ENCODE data around the gene GPR137.

Gene GPR137

GRCh38 chr11:64304032-64304315 is 18.3 kb downstream of the GPR137 start:
- ChIA-PET CTCF (interaction anchor here (0.9 to 5.8 kb wide), 24 partner anchors 9 to 303 kb away, joined by 3 to 219 read pairs (median 10); partner anchors contain the start of genes BAD, FERMT3, GPR137 and KCNK4), POLR2A (interaction anchor here (1.0 to 2.0 kb wide), 3 partner anchors 14 to 100 kb away, joined by 8 to 18 read pairs (median 8); partner anchors contain the start of genes FERMT3, PRDX5 and TRMT112)
- no peak for DNase-seq (ENCODE audit: extremely low spot score)
- TF ChIP-seq CTCF (IDR thresholded peaks at IDR 0.05; ENCODE audit: control extremely low read depth, extremely low read depth, low read depth, missing control alignments): peak; percentile 1

- ChIA-PET POLR2A (interaction anchor here (0.6 to 2.0 kb wide), 5 partner anchors 13 to 119 kb away, joined by 3 to 18 read pairs (median 8); partner anchors contain the start of genes FERMT3, PRDX5, STIP1 and TRMT112), CTCF (interaction anchor here (0.6 to 5.8 kb wide), 35 partner anchors 8 to 384 kb away, joined by 3 to 219 read pairs (median 8); partner anchors contain the start of genes BAD, CCDC88B, FERMT3 and GPR137)
- DNase-seq (ENCODE audit: extremely low spot score): peak; percentile 86
- TF ChIP-seq CTCF (IDR thresholded peaks at IDR 0.05; ENCODE audit: control extremely low read depth, extremely low read depth, low read depth, missing control alignments): peak; percentile 90
Measured at GRCh38 chr11:64304316-64305072, 18.8 kb downstream of the GPR137 start.

GRCh38 chr11:64305075-64305690 is 19.5 kb downstream of the GPR137 start, which contains the start of gene ESRRA:
ESRRA (plus strand) TSS chr11:64305524; CDS start chr11:64307180, 1,656 bp downstream.
- ChIA-PET CTCF (interaction anchor here (0.7 to 5.8 kb wide), 31 partner anchors 8 to 383 kb away, joined by 3 to 219 read pairs (median 8); partner anchors contain the start of genes BAD, CCDC88B, FERMT3 and GPR137), POLR2A (interaction anchor here (0.6 to 2.0 kb wide), 4 partner anchors 13 to 120 kb away, joined by 3 to 18 read pairs (median 7); partner anchors contain the start of genes PRDX5, STIP1 and TRMT112)
- DNase-seq (ENCODE audit: extremely low spot score): peak; percentile 99
- no peak for TF ChIP-seq CTCF (IDR thresholded peaks at IDR 0.05; ENCODE audit: control extremely low read depth, extremely low read depth, low read depth, missing control alignments)

- ChIA-PET CTCF (interaction anchor here (1.3 to 5.8 kb wide), 11 partner anchors 11 to 305 kb away, joined by 4 to 219 read pairs (median 20); partner anchors contain the start of genes BAD, FERMT3, GPR137 and KCNK4), POLR2A (interaction anchor here (2.0 kb wide), 1 partner anchor 12 kb away, joined by 18 read pairs; the partner anchor contains the start of genes PRDX5 and TRMT112)
- TF ChIP-seq CTCF (IDR thresholded peaks at IDR 0.05; ENCODE audit: control extremely low read depth, extremely low read depth, low read depth, missing control alignments): peak; percentile 41
- peak; percentile 49 for DNase-seq (ENCODE audit: extremely low spot score)
Measured at GRCh38 chr11:64305691-64306562, 20.3 kb downstream of the GPR137 start.

- DNase-seq (ENCODE audit: extremely low spot score): no peak
- ChIA-PET POLR2A (no interaction called here), CTCF (interaction anchor here (1.4 to 2.6 kb wide), 2 partner anchors 11 to 35 kb away, joined by 5 to 11 read pairs; partner anchors contain the start of genes PRDX5 and TRMT112)
- no peak for TF ChIP-seq CTCF (IDR thresholded peaks at IDR 0.05; ENCODE audit: control extremely low read depth, extremely low read depth, low read depth, missing control alignments)
Measured at GRCh38 chr11:64306563-64306875, 20.9 kb downstream of the GPR137 start.
